Mammary epithelial cell (primary cell): ENCODE results near the gene FUT3.

Source experiments
- CTCF ChIP-seq, 2 donors: IDR thresholded peaks in 1 of 2; conservative IDR thresholded peaks in 1 of 2; 2 replicates each; pipeline ENCODE4 v1.5.1; 2011 to 2012; ENCODE audit warnings: inconsistent platforms in 2 of 2, low read length in 2 of 2, mild to moderate bottlenecking in 2 of 2, control low read depth in 1 of 2, low read depth in 1 of 2; ENCODE audit not compliant: insufficient read depth in 1 of 2; ENCODE audit errors: extremely low read depth in 1 of 2
- EZH2 ChIP-seq: IDR thresholded peaks from 2 replicates; pipeline ENCODE4 v1.6.1; 2012; ENCODE audit warnings: low read length, inconsistent platforms, borderline replicate concordance

DNA sequence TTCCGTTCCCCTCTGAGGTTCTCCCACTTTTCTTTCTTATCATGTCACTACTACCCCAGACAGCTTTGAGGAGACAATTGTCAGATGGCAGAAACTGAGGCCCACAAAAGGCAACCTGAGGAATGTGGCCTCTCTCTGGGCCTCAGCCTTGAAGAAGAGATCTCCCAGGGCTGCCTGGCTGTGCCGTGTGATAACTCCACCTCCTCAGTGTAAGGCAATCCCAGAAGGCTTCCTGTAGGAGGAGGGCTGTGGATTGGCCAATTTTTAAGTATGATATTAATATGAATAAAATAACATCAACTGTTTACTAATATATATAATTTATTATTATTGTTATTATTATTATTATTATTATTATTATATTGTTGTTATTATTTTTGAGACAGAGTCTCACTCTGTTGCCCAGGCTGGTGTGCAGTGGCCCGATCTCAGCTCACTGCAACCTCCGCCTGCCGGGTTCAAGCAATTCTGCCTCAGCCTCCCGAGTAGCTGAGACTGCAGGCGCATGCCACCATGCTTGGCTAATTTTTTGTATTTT, 55.8 kb downstream of the FUT3 start:
- TF ChIP-seq CTCF (conservative IDR thresholded peaks at IDR 0.05 in 1 of 2, IDR thresholded peaks at IDR 0.05 in 1 of 2; ENCODE audit: extremely low read depth in 1 of 2, insufficient read depth in 1 of 2, low read depth in 1 of 2, low read length in 2 of 2) (no peak), EZH2 (no peak)
